Natural killer cell treated with Interleukin-12 subunit alpha and Interleukin-12 subunit beta and Interleukin-15 and Interleukin-18, amount 100 ng/mL, for 72 hours (primary cell): Measurements from ENCODE around the gene LIG1. TPM values are rescaled to one million over a fixed set of nuclear protein-coding genes. Genes with fewer than 3 reads are reported as not detected.

ENCODE experiments used
- ATAC-seq, 2 donors: fragments of 150-1000 bp; cut with Tn5 transposase in 1 of 2; sonication (Bioruptor Pico), chemical (Tn5 transposase) in 1 of 2; 2 replicates each; pipeline ENCODE4 v1.10.0; 2021
- DNase-seq: peaks from one replicate; pipeline ENCODE4 v3.0.0; 2022; ENCODE audit warnings: low spot score
- H3K27ac Mint-ChIP-seq, 2 donors: 1 replicate in 1 of 2; 2 replicates in 1 of 2; pipeline ENCODE4 v1.8.0; 2022; ENCODE audit warnings: mixed read lengths in 2 of 2, mild to moderate bottlenecking in 1 of 2, moderate library complexity in 1 of 2
- H3K27me3 Mint-ChIP-seq, 2 donors: 1 replicate in 1 of 2; 2 replicates in 1 of 2; pipeline ENCODE4 v1.8.0; 2022; ENCODE audit warnings: mixed read lengths in 2 of 2
- H3K36me3 Mint-ChIP-seq: one replicate; pipeline ENCODE4 v1.8.0; 2022; ENCODE audit warnings: mixed read lengths
- H3K4me1 Mint-ChIP-seq, 2 donors: 1 replicate in 1 of 2; 2 replicates in 1 of 2; pipeline ENCODE4 v1.8.0; 2022; ENCODE audit warnings: low read depth in 2 of 2, mixed read lengths in 2 of 2, mild to moderate bottlenecking in 1 of 2
- H3K4me3 Mint-ChIP-seq: one replicate; pipeline ENCODE4 v1.8.0; 2022; ENCODE audit warnings: mixed read lengths
- H3K9me3 Mint-ChIP-seq: 2 replicates; pipeline ENCODE4 v1.8.0; 2022; ENCODE audit warnings: mixed read lengths
- total RNA-seq, 2 donors: library from RNA; stranded (reverse); gene quantifications; one replicate each; pipeline ENCODE4 v1.2.3, GENCODE V29; 2022

Gene LIG1
- total RNA-seq, 2 donors from 2014 or later: 65.8 to 172 TPM

DNA sequence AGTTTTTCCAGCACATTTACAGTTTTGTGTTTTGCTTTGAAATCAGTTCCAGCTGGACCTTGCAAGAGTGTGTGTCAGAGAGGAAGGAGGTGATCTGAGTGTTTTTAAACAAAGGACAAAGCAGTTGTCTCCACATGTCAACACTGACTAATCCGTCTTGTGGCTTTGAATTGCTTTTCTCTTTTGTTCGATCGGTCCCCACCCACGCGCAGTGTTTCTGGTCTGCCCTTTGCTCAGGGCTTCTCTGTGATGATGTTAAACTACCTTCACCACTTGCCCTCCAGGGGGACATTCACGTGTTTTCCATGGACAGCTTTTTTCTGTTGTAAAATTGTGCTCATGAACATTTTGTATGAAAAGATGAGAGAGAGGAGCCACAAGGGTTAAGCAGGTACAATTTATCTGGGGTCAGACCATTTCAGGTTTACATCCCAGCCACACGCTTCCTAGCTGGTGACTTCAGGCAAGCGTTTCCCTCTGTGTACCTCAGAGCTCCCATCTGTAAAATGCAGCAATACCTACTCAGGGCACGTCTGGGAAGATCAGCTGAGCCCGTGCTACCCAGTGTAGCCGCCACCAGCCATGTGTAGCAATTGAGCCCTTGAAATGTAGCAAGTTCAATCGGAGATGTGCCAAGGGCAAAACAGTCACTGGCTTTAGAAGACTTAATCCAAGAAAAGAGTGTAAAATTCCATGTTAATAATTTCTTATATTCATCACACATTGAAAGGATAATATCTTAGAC lies 46.1 kb downstream of the LIG1 start:
- H3K4me1 Mint-ChIP-seq: peaks cover 7% of the 10 kb centered on the region in 2 donors
- ATAC-seq (no peak), DNase-seq (no peak)
- H3K9me3 Mint-ChIP-seq: no peaks in the 10 kb centered on the region
- no peak overlapping the region for H3K4me3 Mint-ChIP-seq
- peaks cover 17% of the 10 kb centered on the region for H3K36me3 Mint-ChIP-seq
- no peaks in the 10 kb centered on the region for H3K27me3 Mint-ChIP-seq
- H3K27ac Mint-ChIP-seq: no peak overlapping the region

DNA sequence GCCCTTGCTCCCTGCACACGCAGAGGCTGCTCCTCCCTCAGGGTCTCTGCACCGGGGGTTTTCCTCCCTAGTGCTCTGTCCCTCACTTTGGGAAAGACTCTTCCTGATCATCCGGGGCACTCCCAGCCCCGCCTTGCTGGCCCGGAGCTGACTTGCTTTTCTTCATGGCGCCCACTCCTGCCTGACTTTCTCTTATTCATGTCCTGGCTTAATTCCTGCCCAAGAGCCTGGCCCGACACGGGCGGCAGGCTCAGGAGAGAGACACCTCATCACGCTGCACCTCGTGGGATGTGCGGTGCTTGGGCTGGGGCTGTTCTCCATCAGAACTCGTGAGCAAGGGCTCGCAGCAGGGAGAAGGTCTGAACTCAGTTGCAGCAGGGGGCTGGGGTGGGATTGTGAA lies 47.7 kb downstream of the LIG1 start:
- peaks cover 14% of the 10 kb centered on the region in 2 donors for H3K4me1 Mint-ChIP-seq
- no peak for DNase-seq
- H3K4me3 Mint-ChIP-seq: peak overlapping the region; percentile 22
- H3K36me3 Mint-ChIP-seq: peaks cover 13% of the 10 kb centered on the region
- ATAC-seq: no peak
- no peaks in the 10 kb centered on the region for H3K9me3 Mint-ChIP-seq
- no peaks in the 10 kb centered on the region for H3K27me3 Mint-ChIP-seq
- H3K27ac Mint-ChIP-seq: peak overlapping the region; percentile 71

DNA sequence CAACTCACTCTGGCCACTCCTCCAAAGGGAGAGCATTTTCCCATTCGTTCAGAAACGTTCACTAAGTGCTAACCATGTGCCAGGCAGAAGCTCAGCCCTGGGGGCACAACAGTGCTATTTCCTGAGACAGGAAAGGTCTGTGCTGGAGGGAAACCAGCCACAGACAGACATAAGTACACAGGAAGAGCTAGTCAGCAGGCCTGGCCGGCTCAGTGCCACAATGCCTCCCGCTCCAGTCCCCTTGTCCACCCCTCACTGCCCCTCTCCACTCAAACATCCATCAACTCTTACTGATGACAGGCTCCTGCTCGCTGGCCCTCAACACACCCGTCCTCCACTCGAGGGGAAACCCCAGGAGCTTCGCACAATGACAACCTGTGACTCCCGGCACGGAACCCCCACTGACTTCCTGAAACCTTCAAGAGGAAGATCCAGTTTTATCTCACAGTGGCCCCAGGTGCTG lies 48.2 kb downstream of the LIG1 start:
- H3K4me1 Mint-ChIP-seq: peaks cover 14 to 15% of the 10 kb centered on the region in 2 donors
- H3K27me3 Mint-ChIP-seq: no peaks in the 10 kb centered on the region
- peak overlapping the region; percentile 22 for H3K4me3 Mint-ChIP-seq
- peak overlapping the region; percentile 71 for H3K27ac Mint-ChIP-seq
- H3K36me3 Mint-ChIP-seq: peaks cover 12% of the 10 kb centered on the region
- H3K9me3 Mint-ChIP-seq: no peaks in the 10 kb centered on the region
- peak; percentile 54 to 67 for ATAC-seq
- no peak for DNase-seq

DNA sequence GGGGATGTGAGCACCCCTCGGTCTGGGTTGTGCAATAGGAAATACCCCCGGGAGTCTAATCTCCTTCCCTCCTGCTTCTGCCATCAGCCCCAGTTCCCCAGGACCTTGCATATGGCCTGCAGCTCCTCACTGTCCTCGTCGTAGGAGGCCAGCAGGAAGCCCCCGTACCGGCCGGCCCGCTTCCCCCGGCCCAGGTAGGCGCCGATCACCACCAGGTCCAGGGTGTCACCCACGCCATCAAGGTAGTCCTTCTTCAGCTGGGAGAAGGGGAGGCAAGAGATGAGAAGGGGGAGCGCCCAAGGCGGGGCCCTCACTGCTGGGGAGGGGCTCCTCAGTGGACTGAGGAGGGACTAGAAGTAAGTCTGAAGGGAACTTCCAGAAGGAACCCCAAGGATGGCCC lies 49.1 kb downstream of the LIG1 start:
- H3K27me3 Mint-ChIP-seq: no peaks in the 10 kb centered on the region
- ATAC-seq: no peak
- H3K9me3 Mint-ChIP-seq: no peaks in the 10 kb centered on the region
- H3K36me3 Mint-ChIP-seq: peaks cover 12% of the 10 kb centered on the region
- no peak overlapping the region for H3K27ac Mint-ChIP-seq
- H3K4me3 Mint-ChIP-seq: no peak overlapping the region
- H3K4me1 Mint-ChIP-seq: peaks cover 14 to 15% of the 10 kb centered on the region in 2 donors
- no peak for DNase-seq

DNA sequence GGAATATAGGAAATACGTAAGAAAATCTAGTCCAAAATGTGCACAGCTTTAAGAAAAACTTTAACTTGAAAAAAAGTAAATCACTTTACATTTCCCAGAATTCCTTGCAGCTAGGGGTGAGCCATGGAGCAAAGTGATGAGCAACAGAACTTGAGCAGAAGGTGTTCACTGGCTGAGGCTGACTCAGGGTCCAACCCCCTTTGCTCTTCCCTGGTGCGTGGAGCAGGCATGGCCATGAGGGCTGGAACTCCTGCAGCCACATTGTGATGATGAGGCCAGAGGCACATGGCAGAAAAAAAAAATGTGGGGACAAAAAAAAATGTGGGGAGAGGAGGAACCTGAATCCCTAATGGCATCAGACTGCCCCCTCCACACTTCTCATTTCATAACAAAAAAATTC lies 49.6 kb downstream of the LIG1 start:
- Mint-ChIP-seq H3K4me3 (no peak overlapping the region), H3K9me3 (no peaks in the 10 kb centered on the region), H3K36me3 (peaks cover 12% of the 10 kb centered on the region), H3K27me3 (no peaks in the 10 kb centered on the region), H3K4me1 (peaks cover 14 to 15% of the 10 kb centered on the region in 2 donors), H3K27ac (no peak overlapping the region)
- DNase-seq: no peak
- no peak for ATAC-seq

DNA sequence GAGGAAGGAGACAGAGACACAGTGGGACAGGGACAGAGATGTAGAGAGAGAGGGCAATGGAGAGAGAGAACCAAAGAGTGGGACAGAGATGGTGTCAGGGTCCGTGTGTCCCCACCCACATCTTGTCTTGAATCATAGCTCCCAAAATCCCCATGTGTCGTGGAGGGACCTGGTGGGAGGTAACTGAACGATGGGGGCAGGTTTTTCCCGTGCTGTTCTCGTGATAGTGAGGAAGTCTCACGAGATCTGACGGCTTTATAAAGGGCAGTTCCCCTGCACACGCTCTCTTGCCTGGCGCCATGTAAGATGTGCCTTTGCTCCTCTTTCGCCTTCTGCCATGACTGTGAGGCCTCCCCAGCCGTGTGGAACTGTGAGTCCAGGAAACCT lies 52.0 kb downstream of the LIG1 start:
- H3K4me1 Mint-ChIP-seq: peaks cover 14 to 16% of the 10 kb centered on the region in 2 donors
- no peaks in the 10 kb centered on the region for H3K9me3 Mint-ChIP-seq
- DNase-seq (no peak), ATAC-seq (no peak)
- H3K4me3 Mint-ChIP-seq: no peak overlapping the region
- H3K36me3 Mint-ChIP-seq: peaks cover 7% of the 10 kb centered on the region
- no peaks in the 10 kb centered on the region for H3K27me3 Mint-ChIP-seq
- H3K27ac Mint-ChIP-seq: peak overlapping the region; percentile 50 to 64

DNA sequence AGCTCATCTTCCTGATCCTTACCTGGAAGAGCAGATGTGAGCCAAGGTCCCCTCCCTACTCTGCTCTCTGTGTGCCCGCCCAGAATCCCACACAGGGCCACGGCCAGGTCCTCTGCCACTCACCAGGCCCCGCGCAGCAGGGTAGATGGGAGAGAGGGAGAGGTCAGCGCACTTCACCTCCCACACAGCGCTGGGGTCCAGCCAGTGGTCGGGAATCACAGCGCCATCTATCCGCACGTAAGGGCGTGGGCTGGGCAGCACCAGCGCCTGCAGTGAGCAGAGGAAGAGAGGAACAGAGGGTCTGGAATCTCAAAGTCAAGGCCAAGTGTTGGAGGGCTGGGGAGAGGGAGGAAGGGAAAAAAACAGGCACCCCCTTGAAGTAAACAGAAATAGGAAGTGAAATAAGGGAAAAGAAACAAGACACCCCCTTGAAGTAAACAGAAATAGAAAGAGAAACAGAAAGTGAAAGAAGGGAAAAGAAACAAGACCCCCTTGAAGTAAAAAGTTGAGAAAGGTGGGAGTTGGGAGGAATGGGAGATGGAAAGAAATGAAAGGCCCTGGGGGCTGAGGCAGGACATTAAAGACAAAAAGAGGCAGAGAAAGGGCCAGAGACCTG lies 52.5 kb downstream of the LIG1 start:
- H3K4me1 Mint-ChIP-seq: peaks cover 14 to 17% of the 10 kb centered on the region in 2 donors
- ATAC-seq (no peak), DNase-seq (no peak)
- H3K27ac Mint-ChIP-seq: peak overlapping the region; percentile 50 to 64
- no peaks in the 10 kb centered on the region for H3K27me3 Mint-ChIP-seq
- peaks cover 7% of the 10 kb centered on the region for H3K36me3 Mint-ChIP-seq
- H3K4me3 Mint-ChIP-seq: no peak overlapping the region
- H3K9me3 Mint-ChIP-seq: no peaks in the 10 kb centered on the region

DNA sequence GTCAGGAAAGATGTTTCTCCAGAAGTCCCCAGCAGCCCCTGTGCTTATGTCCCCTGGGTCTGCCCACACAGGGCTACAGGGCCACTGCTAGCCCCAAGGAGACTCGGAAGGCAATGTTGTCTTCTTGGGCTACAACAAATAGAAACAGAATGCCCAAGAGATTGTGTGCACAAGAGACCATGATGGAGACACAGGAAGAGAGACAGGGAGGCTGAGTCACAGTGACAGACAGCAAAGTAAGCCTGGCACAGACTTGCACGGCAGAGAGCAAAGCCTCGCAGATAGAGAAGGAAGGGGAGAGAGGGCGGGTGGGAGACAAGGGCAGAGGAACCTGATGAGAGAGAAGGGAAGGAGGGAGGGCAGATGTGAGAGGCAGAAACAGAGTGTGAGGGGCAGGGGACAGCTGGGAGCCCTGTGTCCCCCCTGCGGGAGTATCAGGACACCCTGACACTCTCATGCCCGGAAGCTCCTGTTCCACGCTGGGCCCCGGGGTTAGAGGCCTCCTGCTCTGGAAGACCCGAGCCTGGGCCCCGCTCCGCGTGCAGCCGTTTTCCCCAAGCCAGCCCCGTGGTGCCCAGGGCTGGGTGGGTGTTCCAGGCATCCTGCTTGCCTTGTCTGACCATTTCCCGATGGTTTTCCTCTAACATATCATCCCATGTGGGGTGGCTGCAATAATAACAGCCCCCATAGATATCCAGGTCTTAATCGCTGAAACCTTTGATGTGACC lies 56.8 kb downstream of the LIG1 start:
- no peak for DNase-seq

DNA sequence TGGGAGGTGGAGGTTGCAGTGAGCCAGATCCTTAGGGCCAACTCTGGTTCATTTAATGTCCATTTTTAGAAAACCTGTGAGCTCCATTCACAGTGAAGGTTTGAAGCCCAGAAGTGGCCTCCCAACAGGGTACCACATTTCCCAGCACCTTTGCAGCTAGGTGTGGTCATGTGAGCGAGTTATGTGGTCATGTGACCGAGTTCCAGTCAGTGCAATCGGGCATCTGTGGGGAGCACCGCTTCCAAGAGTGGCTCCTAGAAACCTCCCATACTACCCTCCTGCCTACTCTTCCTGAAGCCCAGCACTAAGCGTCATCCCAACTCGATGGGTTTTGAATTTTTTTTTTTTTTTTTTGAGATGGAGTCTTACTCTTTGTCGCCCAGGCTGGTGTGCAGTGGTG lies 58.9 kb downstream of the LIG1 start:
- H3K4me3 Mint-ChIP-seq: no peak overlapping the region
- peaks cover 0 to 2% of the 10 kb centered on the region in 2 donors for H3K27me3 Mint-ChIP-seq
- peak overlapping the region; percentile 89 to 90 for H3K27ac Mint-ChIP-seq
- no peak for DNase-seq
- no peaks in the 10 kb centered on the region for H3K36me3 Mint-ChIP-seq
- peaks cover 7 to 12% of the 10 kb centered on the region in 2 donors for H3K4me1 Mint-ChIP-seq
- no peaks in the 10 kb centered on the region for H3K9me3 Mint-ChIP-seq
- ATAC-seq: no peak

More for the DNA sequence above, 56.8 kb downstream of the LIG1 start:
- Mint-ChIP-seq H3K4me3 (no peak overlapping the region), H3K27ac (peak overlapping the region; percentile 33 to 65), H3K9me3 (no peaks in the 10 kb centered on the region), H3K27me3 (no peaks in the 10 kb centered on the region), H3K4me1 (peaks cover 7 to 14% of the 10 kb centered on the region in 2 donors), H3K36me3 (peaks cover 7% of the 10 kb centered on the region)
- ATAC-seq: no peak

DNA sequence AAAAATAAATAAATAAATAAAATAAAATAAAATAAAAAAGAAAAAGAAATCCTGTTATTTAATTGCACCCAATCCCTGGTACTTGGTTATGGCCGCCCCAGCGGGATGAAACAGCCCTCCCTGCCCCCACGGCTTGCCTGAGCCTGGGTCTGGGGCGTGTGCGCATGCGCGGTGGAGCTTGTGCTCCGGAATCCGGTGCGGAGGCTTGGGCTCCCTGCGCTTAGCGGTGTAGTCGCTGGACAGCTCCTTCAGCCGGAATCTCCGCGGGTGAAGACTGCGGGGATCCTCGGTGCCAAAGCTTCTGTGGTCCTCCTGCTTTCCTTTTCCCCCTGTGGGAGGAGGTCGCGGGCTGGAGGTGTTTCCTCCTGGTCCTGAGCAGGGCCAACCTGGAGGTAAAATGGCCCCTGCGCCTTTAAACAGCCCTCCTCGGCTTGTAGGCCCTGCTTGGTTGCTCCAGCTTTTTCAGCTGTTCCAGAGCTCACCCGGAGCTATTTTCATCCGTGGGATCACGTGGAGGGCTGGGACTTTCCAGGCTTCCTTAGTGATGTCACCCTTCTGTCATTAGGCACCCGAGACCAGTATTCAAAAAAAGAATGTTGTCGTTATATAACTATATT lies 59.7 kb downstream of the LIG1 start, which contains the start of gene PLA2G4C:
TSS of gene PLA2G4C (minus strand) at position 468 of the 617 bp plus-strand sequence. CDS start 4,288 bp downstream, outside the sequence.
- Mint-ChIP-seq H3K4me3 (peak within 1 kb of the TSS; percentile 83), H3K4me1 (peaks cover 7 to 12% of the 10 kb centered on the region in 2 donors), H3K36me3 (no peaks in the 10 kb centered on the region), H3K27me3 (peaks cover 0 to 4% of the 10 kb centered on the region in 2 donors), H3K27ac (peak within 1 kb of the TSS; percentile 89 to 90), H3K9me3 (no peaks in the 10 kb centered on the region)
- ATAC-seq (peak; percentile 84 to 88), DNase-seq (peak; percentile 89)

DNA sequence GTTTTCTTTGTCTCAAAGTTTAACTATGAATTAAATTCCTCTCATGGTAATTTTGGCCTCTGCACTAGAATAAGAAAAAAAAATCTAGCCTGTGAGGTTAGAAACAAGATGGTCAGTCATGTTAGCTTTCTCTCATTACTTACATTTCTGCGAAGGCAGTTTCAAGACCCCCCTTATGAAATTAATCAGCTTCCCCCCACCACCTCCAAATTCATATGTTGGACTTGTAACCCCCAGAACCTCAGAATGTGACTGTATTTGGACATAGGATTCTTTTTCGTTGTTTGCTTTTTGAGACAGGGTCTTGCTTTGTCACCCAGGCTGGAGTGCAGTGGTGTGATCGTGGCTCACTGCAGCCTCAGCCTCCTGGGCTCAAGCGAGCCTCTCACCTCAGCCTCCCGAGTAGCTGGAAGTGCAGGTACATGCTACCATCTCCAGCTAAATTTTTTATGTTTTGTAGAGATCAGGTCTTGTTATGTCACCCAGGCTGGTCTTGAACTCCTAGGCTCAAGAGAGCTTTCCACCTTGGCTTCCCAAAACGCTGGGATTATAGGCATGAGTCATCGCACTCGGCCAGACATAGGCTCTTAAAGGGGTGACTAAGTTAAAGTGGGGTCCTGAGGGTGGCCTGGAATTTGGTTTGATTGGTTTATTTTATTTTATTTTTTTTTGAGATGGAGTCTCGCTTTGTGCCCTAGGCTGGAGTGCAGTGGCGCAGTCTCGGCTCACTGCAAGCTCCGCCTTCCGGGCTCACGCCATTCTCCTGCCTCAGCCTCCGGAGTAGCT lies 61.0 kb downstream of the LIG1 start:
- H3K9me3 Mint-ChIP-seq: no peaks in the 10 kb centered on the region
- peak overlapping the region; percentile 44 for H3K4me3 Mint-ChIP-seq
- no peaks in the 10 kb centered on the region for H3K36me3 Mint-ChIP-seq
- DNase-seq (no peak), ATAC-seq (no peak)
- peaks cover 0 to 4% of the 10 kb centered on the region in 2 donors for H3K27me3 Mint-ChIP-seq
- H3K27ac Mint-ChIP-seq: peak overlapping the region in 1 of 2 donors; percentile 39
- H3K4me1 Mint-ChIP-seq: peaks cover 7 to 12% of the 10 kb centered on the region in 2 donors

DNA sequence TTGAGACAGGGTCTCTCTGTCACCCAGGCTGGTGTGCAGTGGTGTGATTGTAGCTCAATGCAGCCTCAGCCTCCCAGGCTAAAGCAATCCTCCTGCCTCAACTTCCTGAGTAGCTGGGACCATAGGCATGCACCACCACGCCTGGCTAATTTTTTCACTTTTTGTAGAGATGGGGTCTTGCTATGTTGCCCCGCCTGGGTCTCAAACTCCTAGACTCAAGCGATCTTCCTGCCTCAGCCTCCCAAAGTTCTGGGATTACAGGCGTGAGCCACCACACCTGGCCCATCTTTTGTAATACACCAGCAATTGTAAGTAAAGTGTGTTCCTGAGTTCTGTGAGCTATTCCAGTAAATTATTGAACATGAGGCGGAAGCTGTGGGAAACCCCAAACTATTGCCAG lies 66.2 kb downstream of the LIG1 start:
- Mint-ChIP-seq H3K27ac (no peak overlapping the region), H3K4me3 (no peak overlapping the region), H3K9me3 (no peaks in the 10 kb centered on the region), H3K4me1 (peaks cover 5 to 11% of the 10 kb centered on the region in 2 donors), H3K36me3 (no peaks in the 10 kb centered on the region), H3K27me3 (peaks cover 0 to 4% of the 10 kb centered on the region in 2 donors)
- DNase-seq: no peak
- ATAC-seq: no peak
